LNCaP clone FGC (cell line): ENCODE data around the gene DDX51.
A peak's percentile ranks its signal among the peaks of the same experiment; 100 is the strongest.

Experiments
- DNase-seq: peaks from one replicate; pipeline ENCODE4 v3.0.0-alpha.2; 2011; ENCODE audit warnings: low read depth
- H3K4me3 ChIP-seq: 2 replicates; pipeline ENCODE4 v1.5.1; 2011; ENCODE audit warnings: mild to moderate bottlenecking, low read depth, low read length, control low read depth
- TF ChIP-seq, protein P1 (sequence below): IDR thresholded peaks from 2 replicates; pipeline ENCODE4 v1.5.1; 2012; ENCODE audit warnings: mild to moderate bottlenecking; ENCODE audit not compliant: control insufficient read depth, insufficient read depth; ENCODE audit errors: extremely low read depth

Gene DDX51

DNA sequence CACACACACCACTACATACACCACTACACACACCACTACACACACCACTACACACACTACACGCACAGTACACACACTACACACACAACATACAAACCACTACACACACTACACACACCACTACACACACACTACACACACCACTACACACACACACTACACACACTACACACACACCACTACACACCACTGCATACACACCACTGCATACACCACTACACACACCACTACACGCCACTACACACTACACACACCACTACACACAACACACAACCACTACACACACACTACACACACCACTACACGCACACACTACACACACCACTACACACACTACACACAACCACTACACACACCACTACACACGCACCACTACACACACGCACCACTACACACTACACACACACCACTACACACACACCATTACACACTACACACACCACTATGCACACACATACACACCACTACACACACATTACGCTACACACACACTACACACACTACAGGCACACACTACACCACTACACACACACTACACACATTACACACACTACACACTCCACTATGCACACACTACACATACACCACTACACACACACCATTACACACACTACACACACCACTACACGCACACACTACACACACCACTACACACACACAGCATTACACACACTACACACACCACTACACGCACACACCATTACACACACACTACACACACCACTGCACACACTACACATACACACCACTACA is 12.6 kb upstream of the DDX51 start:
- TF ChIP-seq, protein P1, sequence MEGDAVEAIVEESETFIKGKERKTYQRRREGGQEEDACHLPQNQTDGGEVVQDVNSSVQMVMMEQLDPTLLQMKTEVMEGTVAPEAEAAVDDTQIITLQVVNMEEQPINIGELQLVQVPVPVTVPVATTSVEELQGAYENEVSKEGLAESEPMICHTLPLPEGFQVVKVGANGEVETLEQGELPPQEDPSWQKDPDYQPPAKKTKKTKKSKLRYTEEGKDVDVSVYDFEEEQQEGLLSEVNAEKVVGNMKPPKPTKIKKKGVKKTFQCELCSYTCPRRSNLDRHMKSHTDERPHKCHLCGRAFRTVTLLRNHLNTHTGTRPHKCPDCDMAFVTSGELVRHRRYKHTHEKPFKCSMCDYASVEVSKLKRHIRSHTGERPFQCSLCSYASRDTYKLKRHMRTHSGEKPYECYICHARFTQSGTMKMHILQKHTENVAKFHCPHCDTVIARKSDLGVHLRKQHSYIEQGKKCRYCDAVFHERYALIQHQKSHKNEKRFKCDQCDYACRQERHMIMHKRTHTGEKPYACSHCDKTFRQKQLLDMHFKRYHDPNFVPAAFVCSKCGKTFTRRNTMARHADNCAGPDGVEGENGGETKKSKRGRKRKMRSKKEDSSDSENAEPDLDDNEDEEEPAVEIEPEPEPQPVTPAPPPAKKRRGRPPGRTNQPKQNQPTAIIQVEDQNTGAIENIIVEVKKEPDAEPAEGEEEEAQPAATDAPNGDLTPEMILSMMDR, result no peak
- DNase-seq, result no peak
- H3K4me3 ChIP-seq, result no peak overlapping the region

- no peak overlapping the region for H3K4me3 ChIP-seq
- no peak for DNase-seq
- TF ChIP-seq, protein P1, result no peak
Observed at GRCh38 chr12:132155771-132156572, 11.9 kb upstream of the DDX51 start.

DNA sequence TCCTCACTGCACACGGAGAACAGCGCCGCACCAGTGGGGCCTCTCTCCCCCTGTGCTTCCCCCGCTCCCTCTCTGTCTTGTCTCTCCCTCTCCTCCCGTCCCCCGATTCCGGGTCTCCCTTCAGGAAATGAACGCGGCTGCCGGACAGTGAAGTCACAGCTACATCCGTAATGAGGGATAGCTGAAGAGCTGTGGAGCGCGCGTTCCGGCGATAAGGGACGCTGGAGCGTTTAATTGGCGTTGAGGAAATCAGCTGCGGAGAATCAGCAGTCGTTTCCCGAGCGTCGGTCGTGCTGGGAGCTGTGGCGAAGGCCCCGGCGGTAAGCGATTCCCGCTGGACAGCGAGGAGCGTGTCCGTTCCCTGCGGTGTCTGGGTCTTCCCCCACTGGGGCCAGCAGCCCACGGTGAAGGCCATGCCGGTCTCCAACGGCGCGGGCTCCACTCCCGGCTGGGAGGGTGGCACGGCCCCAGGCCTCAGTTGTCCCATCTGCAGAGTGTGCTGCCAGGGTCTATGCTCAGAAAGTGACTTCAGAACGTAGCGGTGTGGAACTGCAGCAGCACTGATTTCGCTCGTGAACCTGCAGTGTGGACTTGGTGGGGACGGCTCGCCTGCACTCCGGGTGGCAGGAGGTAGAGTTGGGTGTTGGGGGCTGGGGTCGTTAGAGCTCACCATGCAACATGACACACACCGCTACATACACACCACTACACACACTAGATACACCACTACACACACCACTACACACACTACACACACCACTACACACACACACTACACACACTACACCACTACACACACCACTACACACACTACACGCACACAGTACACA is 11.0 kb upstream of the DDX51 start:
- TF ChIP-seq, protein P1, result no peak
- H3K4me3 ChIP-seq, result no peak overlapping the region

DNA sequence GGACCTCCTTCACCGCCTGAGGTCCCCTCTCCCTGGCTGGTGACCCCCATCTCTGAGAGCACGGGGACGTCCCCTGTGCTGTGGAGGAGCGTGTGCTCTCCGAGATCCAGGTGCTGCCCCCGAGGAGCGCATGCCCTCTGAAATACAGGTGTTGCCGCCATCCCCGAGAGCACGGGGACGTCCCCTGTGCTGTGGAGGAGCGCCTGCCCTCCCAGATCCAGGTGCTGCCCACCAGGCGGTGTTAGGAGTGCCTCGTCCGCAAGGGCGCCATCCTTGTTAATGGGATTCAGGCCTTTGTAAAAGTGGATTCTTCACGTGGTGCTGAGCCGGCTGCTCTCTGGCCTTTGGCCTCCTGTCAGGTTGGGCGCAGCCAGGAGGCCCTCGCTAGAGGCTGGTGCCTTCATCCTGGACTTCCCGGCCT is 10.2 kb upstream of the DDX51 start:
- TF ChIP-seq, protein P1, result no peak
- no peak for DNase-seq
- H3K4me3 ChIP-seq, result no peak overlapping the region

More for the DNA sequence above, 11.0 kb upstream of the DDX51 start:
- no peak for DNase-seq

DNA sequence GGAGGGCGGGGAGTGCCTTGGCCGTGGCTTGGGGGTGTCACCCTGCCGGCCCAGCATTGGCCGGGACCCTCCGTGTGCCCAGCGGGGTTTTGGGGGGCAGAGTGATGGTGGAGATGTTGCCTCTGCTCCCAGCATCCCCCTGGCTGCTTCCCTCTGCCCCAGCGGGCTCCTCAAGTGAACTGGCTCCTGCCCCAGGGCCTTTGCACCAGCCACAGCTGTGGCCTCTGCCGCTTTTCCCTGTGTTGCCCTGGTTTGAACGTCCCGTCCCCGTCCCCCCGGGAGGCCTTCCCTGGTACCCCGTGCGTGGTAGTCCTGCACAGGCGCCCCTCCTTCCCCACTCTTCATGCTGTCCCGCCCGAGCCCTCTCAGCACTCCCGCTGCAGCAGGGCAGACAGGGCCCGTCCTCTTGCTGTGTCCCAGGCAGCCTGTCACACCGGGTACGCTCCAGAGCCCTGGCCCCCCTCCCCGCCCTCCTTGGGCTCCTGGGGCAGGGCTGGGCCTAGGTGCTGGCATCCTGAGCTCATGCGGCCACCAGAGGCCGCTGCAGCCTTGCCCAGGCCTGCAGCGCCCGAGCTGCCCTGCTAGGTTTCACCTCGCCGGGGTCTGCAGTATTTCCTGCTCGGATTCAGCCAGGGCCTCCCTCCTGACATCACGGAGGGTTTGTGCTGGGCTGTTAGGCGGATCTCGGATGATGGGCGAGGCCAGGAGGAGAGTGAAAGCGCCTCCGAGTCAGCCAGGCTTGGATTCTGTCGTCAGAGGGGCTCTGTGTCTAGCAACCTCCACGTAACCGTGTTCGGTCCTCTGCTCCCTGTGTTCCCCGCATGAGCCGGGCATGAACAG is 9.6 kb upstream of the DDX51 start:
- TF ChIP-seq, protein P1, result peak; percentile 97
- DNase-seq, result no peak
- H3K4me3 ChIP-seq, result no peak overlapping the region

GRCh38 chr12:132152953-132153352 is 8.8 kb upstream of the DDX51 start:
- DNase-seq, result no peak
- no peak overlapping the region for H3K4me3 ChIP-seq
- TF ChIP-seq, protein P1, result no peak
